Mesenchymal stem cell (in vitro differentiated cells and primary cell): ENCODE data around the gene KLHL26.
A peak's percentile ranks its signal among the peaks of the same experiment; 100 is the strongest.

Experiments used
- DNase-seq: peaks from one replicate; pipeline ENCODE4 v3.0.0-alpha.2; 2013
- H2AFZ ChIP-seq: one replicate; pipeline ENCODE4 v1.6.1; 2013; ENCODE audit warnings: low read depth, mild to moderate bottlenecking, control low read depth, inconsistent platforms, low read length, moderate library complexity
- H2AK5ac ChIP-seq: 2 replicates; pipeline ENCODE4 v1.6.1; 2013; ENCODE audit warnings: low read length, moderate library complexity, mild to moderate bottlenecking, inconsistent platforms; ENCODE audit not compliant: severe bottlenecking
- H2BK120ac ChIP-seq: one replicate; pipeline ENCODE4 v1.6.1; 2013; ENCODE audit warnings: low read depth, mild to moderate bottlenecking, inconsistent platforms, low read length, moderate library complexity
- H2BK12ac ChIP-seq, 2 experiments: one replicate each; pipeline ENCODE4 v1.6.1; 2013; ENCODE audit warnings: inconsistent platforms in 2 of 2, low read length in 2 of 2, mild to moderate bottlenecking in 2 of 2, moderate library complexity in 2 of 2, control low read depth in 1 of 2
- H2BK15ac ChIP-seq: one replicate; pipeline ENCODE4 v1.6.1; 2013; ENCODE audit warnings: mild to moderate bottlenecking, low read depth, inconsistent platforms; ENCODE audit not compliant: poor library complexity, severe bottlenecking
- H2BK5ac ChIP-seq: 2 replicates; pipeline ENCODE4 v1.6.1; 2013; ENCODE audit warnings: low read depth, mild to moderate bottlenecking, low read length, control low read depth, inconsistent platforms; ENCODE audit not compliant: poor library complexity, severe bottlenecking
- H3K14ac ChIP-seq, 2 experiments: one replicate each; pipeline ENCODE4 v1.6.1; 2013; ENCODE audit warnings: inconsistent platforms in 2 of 2, low read length in 2 of 2, control low read depth in 1 of 2, mild to moderate bottlenecking in 1 of 2, moderate library complexity in 1 of 2
- H3K18ac ChIP-seq, 2 experiments: one replicate each; pipeline ENCODE4 v1.6.1; 2013; ENCODE audit warnings: inconsistent platforms in 2 of 2, low read length in 2 of 2, control low read depth in 1 of 2, low read depth in 1 of 2, mild to moderate bottlenecking in 1 of 2
- H3K23ac ChIP-seq, 2 experiments: one replicate each; pipeline ENCODE4 v1.6.1; 2013; ENCODE audit warnings: inconsistent platforms in 2 of 2, low read length in 2 of 2, mild to moderate bottlenecking in 2 of 2, moderate library complexity in 2 of 2, control low read depth in 1 of 2
- H3K27ac ChIP-seq: 2 replicates; pipeline ENCODE4 v1.5.1; 2013; ENCODE audit warnings: mild to moderate bottlenecking, moderate library complexity, low read length, control low read depth, inconsistent platforms; ENCODE audit not compliant: poor library complexity, severe bottlenecking
- H3K27me3 ChIP-seq, 2 experiments: 2 replicates each; pipeline versions ENCODE4 v1.6.1 to v1.7.0; 2013; ENCODE audit warnings: low read length in 2 of 2, mild to moderate bottlenecking in 2 of 2, moderate library complexity in 2 of 2, control low read depth in 1 of 2, inconsistent platforms in 1 of 2; ENCODE audit not compliant: control insufficient read depth in 1 of 2, insufficient read depth in 1 of 2
- H3K36me3 ChIP-seq, 2 experiments: 2 replicates each; pipeline versions ENCODE4 v1.6.1 to v1.7.0; 2013; ENCODE audit warnings: low read length in 2 of 2, control low read depth in 1 of 2, inconsistent platforms in 1 of 2, low read depth in 1 of 2, mild to moderate bottlenecking in 1 of 2; ENCODE audit not compliant: insufficient read depth in 2 of 2, control insufficient read depth in 1 of 2
- H3K4ac ChIP-seq, 2 experiments: one replicate each; pipeline ENCODE4 v1.6.1; 2013; ENCODE audit warnings: inconsistent platforms in 2 of 2, low read length in 2 of 2, mild to moderate bottlenecking in 2 of 2, moderate library complexity in 2 of 2, control low read depth in 1 of 2, low read depth in 1 of 2
- H3K4me1 ChIP-seq: 2 replicates; pipeline ENCODE4 v1.6.1; 2013; ENCODE audit warnings: low read depth, low read length, control low read depth; ENCODE audit not compliant: control insufficient read depth, insufficient read depth
- H3K4me2 ChIP-seq: 2 replicates; pipeline ENCODE4 v1.6.1; 2013; ENCODE audit warnings: low read length, mild to moderate bottlenecking, inconsistent platforms; ENCODE audit not compliant: poor library complexity, severe bottlenecking
- H3K4me3 ChIP-seq, 2 experiments: 2 replicates each; pipeline versions ENCODE4 v1.5.1 to v1.7.0; 2013; ENCODE audit warnings: low read length in 2 of 2, mild to moderate bottlenecking in 2 of 2, control low read depth in 1 of 2, low read depth in 1 of 2; ENCODE audit not compliant: insufficient read depth in 1 of 2
- H3K79me1 ChIP-seq: replicated peaks from 2 replicates; pipeline ENCODE4 v1.6.1; 2013; ENCODE audit warnings: mild to moderate bottlenecking, control low read depth, low read length, inconsistent platforms; ENCODE audit not compliant: poor library complexity, severe bottlenecking
- H3K9ac ChIP-seq: 2 replicates; pipeline ENCODE4 v1.7.0; 2013; ENCODE audit warnings: mild to moderate bottlenecking, low read length, moderate library complexity
- H3K9me3 ChIP-seq: 2 replicates; pipeline ENCODE4 v1.7.0; 2013; ENCODE audit warnings: mild to moderate bottlenecking, low read length; ENCODE audit not compliant: control insufficient read depth
- H4K8ac ChIP-seq: one replicate; pipeline ENCODE4 v1.6.1; 2013; ENCODE audit warnings: inconsistent platforms, mild to moderate bottlenecking, low read length, moderate library complexity
- H4K91ac ChIP-seq: one replicate; pipeline ENCODE4 v1.6.1; 2013; ENCODE audit warnings: mild to moderate bottlenecking, low read length, inconsistent platforms
- WGBS: methylation state at CpG from one replicate; pipeline ENCODE4 v1.1.7; 2013; ENCODE audit warnings: mixed read lengths; 5-methylcytosine and 5-hydroxymethylcytosine counted together

The KLHL26 gene

GRCh38 chr19:18651300-18651699 lies 14.5 kb downstream of the KLHL26 start:
- Histone ChIP-seq H3K79me1 (peaks cover 35% of the 10 kb centered on the region), H2BK15ac (peak overlapping the region; percentile 31), H3K36me3 (peaks cover 0 to 11% of the 10 kb centered on the region in 2 experiments), H2AFZ (no peak overlapping the region), H2BK120ac (peak overlapping the region; percentile 93), H3K27me3 (no peaks in the 10 kb centered on the region), H3K4me3 (no peak overlapping the region), H4K8ac (peak overlapping the region; percentile 1), H3K4me1 (peaks cover 43% of the 10 kb centered on the region), H4K91ac (peak overlapping the region; percentile 65), H3K4me2 (peak overlapping the region; percentile 69), H3K18ac (peak overlapping the region; percentile 77 to 98), H3K4ac (peak overlapping the region; percentile 19 to 90), H2BK5ac (no peak overlapping the region), H2BK12ac (peak overlapping the region; percentile 29 to 96), H3K27ac (no peak overlapping the region), H3K9me3 (no peaks in the 10 kb centered on the region), H2AK5ac (peak overlapping the region; percentile 41), H3K23ac (peak overlapping the region in 1 of 2 experiments; percentile 61), H3K14ac (peak overlapping the region in 1 of 2 experiments; percentile 76), H3K9ac (peak overlapping the region; percentile 89)
- no peak for DNase-seq
- 95% methylated on average over 1 of the region's 1 CpG for WGBS

GRCh38 chr19:18651733-18652132 lies 14.9 kb downstream of the KLHL26 start:
- peak overlapping the region; percentile 17 for H2BK15ac ChIP-seq
- peak overlapping the region; percentile 65 for H4K91ac ChIP-seq
- peak overlapping the region; percentile 89 for H3K9ac ChIP-seq
- DNase-seq, result no peak
- H2BK120ac ChIP-seq, result peak overlapping the region; percentile 93
- H3K4me3 ChIP-seq, result no peak overlapping the region
- H2AK5ac ChIP-seq, result peak overlapping the region; percentile 21
- H3K27me3 ChIP-seq, result peaks cover 0 to under 1% of the 10 kb centered on the region in 2 experiments
- H3K27ac ChIP-seq, result no peak overlapping the region
- no peak overlapping the region for H3K4me2 ChIP-seq
- WGBS, result 76% methylated on average over 6 of the region's 6 CpGs
- peak overlapping the region; percentile 29 to 96 for H2BK12ac ChIP-seq
- H3K23ac ChIP-seq, result peak overlapping the region in 1 of 2 experiments; percentile 61
- H3K9me3 ChIP-seq, result no peaks in the 10 kb centered on the region
- peak overlapping the region; percentile 8 for H4K8ac ChIP-seq
- peak overlapping the region; percentile 77 to 98 for H3K18ac ChIP-seq
- H2AFZ ChIP-seq, result no peak overlapping the region
- peak overlapping the region; percentile 19 to 90 for H3K4ac ChIP-seq
- H3K79me1 ChIP-seq, result peaks cover 32% of the 10 kb centered on the region
- peak overlapping the region in 1 of 2 experiments; percentile 76 for H3K14ac ChIP-seq
- H3K4me1 ChIP-seq, result peaks cover 43% of the 10 kb centered on the region
- no peak overlapping the region for H2BK5ac ChIP-seq
- H3K36me3 ChIP-seq, result peaks cover 0 to 11% of the 10 kb centered on the region in 2 experiments

GRCh38 chr19:18653853-18654252 lies 17.0 kb downstream of the KLHL26 start:
- no peak overlapping the region for H2BK12ac ChIP-seq
- H3K4me2 ChIP-seq, result no peak overlapping the region
- no peak for DNase-seq
- WGBS, result 97% methylated on average over 1 of the region's 1 CpG
- H3K14ac ChIP-seq, result no peak overlapping the region
- H3K9me3 ChIP-seq, result no peaks in the 10 kb centered on the region
- H3K4me3 ChIP-seq, result no peak overlapping the region
- H3K27ac ChIP-seq, result no peak overlapping the region
- H2BK5ac ChIP-seq, result no peak overlapping the region
- H3K18ac ChIP-seq, result no peak overlapping the region
- H3K79me1 ChIP-seq, result peaks cover 29% of the 10 kb centered on the region
- peaks cover 0 to 8% of the 10 kb centered on the region in 2 experiments for H3K36me3 ChIP-seq
- no peak overlapping the region for H2AK5ac ChIP-seq
- no peak overlapping the region for H3K9ac ChIP-seq
- H3K4me1 ChIP-seq, result peaks cover 43% of the 10 kb centered on the region
- H4K91ac ChIP-seq, result no peak overlapping the region
- no peak overlapping the region for H3K4ac ChIP-seq
- peaks cover 0 to 13% of the 10 kb centered on the region in 2 experiments for H3K27me3 ChIP-seq
- no peak overlapping the region for H3K23ac ChIP-seq
- no peak overlapping the region for H2AFZ ChIP-seq
- H2BK120ac ChIP-seq, result no peak overlapping the region
- H4K8ac ChIP-seq, result no peak overlapping the region
- H2BK15ac ChIP-seq, result no peak overlapping the region

- Histone ChIP-seq H2BK120ac (no peak overlapping the region), H2BK15ac (no peak overlapping the region), H3K79me1 (peaks cover 29% of the 10 kb centered on the region), H3K4me2 (no peak overlapping the region), H4K91ac (peak overlapping the region; percentile 43), H3K18ac (peak overlapping the region in 1 of 2 experiments; percentile 5), H3K4me1 (peaks cover 39% of the 10 kb centered on the region), H2AFZ (no peak overlapping the region), H3K14ac (no peak overlapping the region), H3K27ac (no peak overlapping the region), H3K4me3 (no peak overlapping the region), H3K27me3 (peaks cover 0 to 14% of the 10 kb centered on the region in 2 experiments), H2BK5ac (no peak overlapping the region), H3K23ac (no peak overlapping the region), H3K36me3 (peaks cover 0 to 8% of the 10 kb centered on the region in 2 experiments), H3K4ac (no peak overlapping the region), H3K9ac (no peak overlapping the region), H2BK12ac (peak overlapping the region in 1 of 2 experiments; percentile 30), H4K8ac (no peak overlapping the region), H3K9me3 (no peaks in the 10 kb centered on the region), H2AK5ac (no peak overlapping the region)
- DNase-seq, result no peak
- 95% methylated on average over 7 of the region's 7 CpGs for WGBS
Observed at GRCh38 chr19:18654469-18654868, 17.6 kb downstream of the KLHL26 start.
